Left ventricle myocardium inferior (tissue), 1 donor: ENCODE results near the gene SGCD. TPM values are rescaled to one million over a fixed set of nuclear protein-coding genes. Genes with fewer than 3 reads are reported as not detected.

ENCODE experiments used
- DNase-seq: peaks from one replicate; pipeline ENCODE4 v3.0.0-alpha.2; 2020
- H3K27ac ChIP-seq: fragments of 200-600 bp; replicated peaks from 2 replicates; pipeline ENCODE4 v1.8.0; 2021
- H3K27me3 ChIP-seq: fragments of 200-600 bp; 2 replicates; pipeline ENCODE4 v1.8.0; 2021; ENCODE audit warnings: low read depth
- H3K36me3 ChIP-seq: fragments of 200-600 bp; 2 replicates; pipeline ENCODE4 v1.8.0; 2021
- H3K4me1 ChIP-seq: fragments of 200-600 bp; 2 replicates; pipeline ENCODE4 v1.8.0; 2021
- H3K4me3 ChIP-seq: fragments of 200-600 bp; 2 replicates; pipeline ENCODE4 v1.8.0; 2021; ENCODE audit warnings: mild to moderate bottlenecking, moderate library complexity
- H3K9me3 ChIP-seq: fragments of 200-600 bp; replicated peaks from 2 replicates; pipeline ENCODE4 v1.8.0; 2021
- intact Hi-C: fragments of 100-400 bp; cut with micrococcal nuclease; formaldehyde crosslinking; loops from one replicate; pipeline ENCODE4 v1.11.0; 2022
- total RNA-seq: library from RNA; stranded (reverse); fragmentation: NEBNext Ultra II Directional; extraction: Animal tissue kit (Norgen Biotek cat#: 25700); gene quantifications from one replicate; pipeline ENCODE4 v1.2.1, GENCODE V29; 2021
- TF ChIP-seq, protein P1 (sequence below): fragments of 200-600 bp; IDR thresholded peaks from 2 replicates; pipeline ENCODE4 v1.8.0; 2021; ENCODE audit warnings: antibody characterized with exemption, mild to moderate bottlenecking, borderline replicate concordance
- donor health status: DM: no; HTN: yes; CAD: no; lungs with severe emphysema.

SGCD gene
- total RNA-seq, 1 donor from 2014 or later: 98.7 TPM

DNA sequence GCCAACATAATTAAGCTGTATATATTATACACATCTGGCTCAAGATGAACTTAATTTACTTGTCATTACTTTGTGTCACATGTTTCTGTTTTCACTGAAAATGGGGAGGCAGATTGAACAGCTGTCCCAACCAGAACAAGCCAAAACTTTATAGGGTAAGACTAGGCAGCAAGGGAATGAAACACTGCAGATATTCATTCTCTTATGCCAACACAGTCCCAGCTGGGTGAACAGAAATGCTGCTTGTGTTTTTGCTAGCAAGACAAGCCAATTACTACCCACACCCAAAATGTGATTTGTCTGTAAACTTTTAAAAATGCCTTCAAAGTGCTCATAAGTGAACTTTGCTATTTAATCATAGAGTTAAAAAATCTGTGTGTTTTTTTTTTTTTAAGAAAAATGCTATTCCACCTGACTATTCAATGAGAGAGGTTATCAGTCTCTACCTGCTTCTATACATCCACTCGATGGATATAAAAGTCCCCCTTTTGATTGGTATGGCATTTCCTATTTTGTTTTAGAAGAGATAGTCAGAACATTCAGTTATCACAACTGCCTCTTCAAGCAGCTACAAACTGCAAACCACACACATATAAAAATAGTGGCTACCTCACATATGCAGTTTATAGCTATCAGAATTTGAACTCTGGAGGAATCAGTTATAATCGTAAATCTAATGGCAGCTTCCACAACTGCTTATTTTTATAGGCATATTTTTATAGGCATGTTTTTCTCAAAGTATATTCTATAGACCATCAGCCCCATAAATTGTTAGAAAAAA, 431.2 kb downstream of the SGCD start:
- intact Hi-C loops: no loop called here
- H3K27ac ChIP-seq: peak overlapping the region; percentile 76

DNA sequence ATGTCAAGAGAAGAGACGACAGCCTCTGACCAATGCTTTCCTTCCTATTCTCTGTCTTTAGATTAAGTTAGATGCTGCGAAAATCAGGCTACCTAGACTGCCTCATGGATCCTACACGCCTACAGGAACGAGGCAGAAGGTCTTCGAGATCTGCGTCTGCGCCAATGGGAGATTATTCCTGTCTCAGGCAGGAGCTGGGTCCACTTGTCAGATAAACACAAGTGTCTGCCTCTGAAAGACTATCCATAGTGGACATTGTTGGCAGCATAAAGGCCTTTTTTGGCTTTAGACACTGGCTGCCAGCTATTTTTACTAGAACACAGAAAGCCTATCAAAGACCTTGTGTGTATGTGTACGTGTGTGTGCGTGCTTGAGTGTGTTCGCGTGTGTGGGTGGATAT, 432.2 kb downstream of the SGCD start:
- Histone ChIP-seq H3K27ac (peak overlapping the region; percentile 76), H3K9me3 (no peaks in the 10 kb centered on the region)
- DNase-seq: peak; percentile 33

More for the DNA sequence above, 431.2 kb downstream of the SGCD start:
- H3K27me3 ChIP-seq: no peaks in the 10 kb centered on the region
- no peaks in the 10 kb centered on the region for H3K9me3 ChIP-seq
- DNase-seq: no peak
- TF ChIP-seq, protein P1, sequence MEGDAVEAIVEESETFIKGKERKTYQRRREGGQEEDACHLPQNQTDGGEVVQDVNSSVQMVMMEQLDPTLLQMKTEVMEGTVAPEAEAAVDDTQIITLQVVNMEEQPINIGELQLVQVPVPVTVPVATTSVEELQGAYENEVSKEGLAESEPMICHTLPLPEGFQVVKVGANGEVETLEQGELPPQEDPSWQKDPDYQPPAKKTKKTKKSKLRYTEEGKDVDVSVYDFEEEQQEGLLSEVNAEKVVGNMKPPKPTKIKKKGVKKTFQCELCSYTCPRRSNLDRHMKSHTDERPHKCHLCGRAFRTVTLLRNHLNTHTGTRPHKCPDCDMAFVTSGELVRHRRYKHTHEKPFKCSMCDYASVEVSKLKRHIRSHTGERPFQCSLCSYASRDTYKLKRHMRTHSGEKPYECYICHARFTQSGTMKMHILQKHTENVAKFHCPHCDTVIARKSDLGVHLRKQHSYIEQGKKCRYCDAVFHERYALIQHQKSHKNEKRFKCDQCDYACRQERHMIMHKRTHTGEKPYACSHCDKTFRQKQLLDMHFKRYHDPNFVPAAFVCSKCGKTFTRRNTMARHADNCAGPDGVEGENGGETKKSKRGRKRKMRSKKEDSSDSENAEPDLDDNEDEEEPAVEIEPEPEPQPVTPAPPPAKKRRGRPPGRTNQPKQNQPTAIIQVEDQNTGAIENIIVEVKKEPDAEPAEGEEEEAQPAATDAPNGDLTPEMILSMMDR: no peak
- H3K4me1 ChIP-seq: peaks cover 19% of the 10 kb centered on the region
- no peaks in the 10 kb centered on the region for H3K36me3 ChIP-seq
- no peak overlapping the region for H3K4me3 ChIP-seq

DNA sequence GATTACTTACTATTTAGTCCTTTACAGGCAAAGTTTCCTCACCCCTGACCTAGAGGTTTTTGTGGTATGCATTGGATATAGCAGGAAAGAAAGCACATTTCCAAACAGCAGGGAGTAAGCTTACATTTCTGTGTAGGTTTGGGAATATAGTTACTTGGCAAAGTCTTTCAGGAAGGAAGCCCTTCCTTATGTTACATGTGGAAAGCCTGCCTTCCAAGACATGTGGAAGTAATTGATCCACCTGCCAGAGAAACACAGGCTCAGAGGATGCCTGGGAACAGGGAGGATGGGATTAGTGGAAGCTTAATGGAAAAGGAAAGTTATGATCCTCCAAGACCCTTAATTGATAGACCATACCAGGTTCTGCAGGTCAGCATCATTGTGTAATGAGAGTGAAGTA, 435.8 kb downstream of the SGCD start:
- H3K27me3 ChIP-seq: no peaks in the 10 kb centered on the region

More for the DNA sequence above, 432.2 kb downstream of the SGCD start:
- H3K27me3 ChIP-seq: no peaks in the 10 kb centered on the region
- intact Hi-C loops: no loop called here
- peaks cover 27% of the 10 kb centered on the region for H3K4me1 ChIP-seq
- no peaks in the 10 kb centered on the region for H3K36me3 ChIP-seq
- TF ChIP-seq, protein P1: no peak
- peak overlapping the region; percentile 10 for H3K4me3 ChIP-seq

DNA sequence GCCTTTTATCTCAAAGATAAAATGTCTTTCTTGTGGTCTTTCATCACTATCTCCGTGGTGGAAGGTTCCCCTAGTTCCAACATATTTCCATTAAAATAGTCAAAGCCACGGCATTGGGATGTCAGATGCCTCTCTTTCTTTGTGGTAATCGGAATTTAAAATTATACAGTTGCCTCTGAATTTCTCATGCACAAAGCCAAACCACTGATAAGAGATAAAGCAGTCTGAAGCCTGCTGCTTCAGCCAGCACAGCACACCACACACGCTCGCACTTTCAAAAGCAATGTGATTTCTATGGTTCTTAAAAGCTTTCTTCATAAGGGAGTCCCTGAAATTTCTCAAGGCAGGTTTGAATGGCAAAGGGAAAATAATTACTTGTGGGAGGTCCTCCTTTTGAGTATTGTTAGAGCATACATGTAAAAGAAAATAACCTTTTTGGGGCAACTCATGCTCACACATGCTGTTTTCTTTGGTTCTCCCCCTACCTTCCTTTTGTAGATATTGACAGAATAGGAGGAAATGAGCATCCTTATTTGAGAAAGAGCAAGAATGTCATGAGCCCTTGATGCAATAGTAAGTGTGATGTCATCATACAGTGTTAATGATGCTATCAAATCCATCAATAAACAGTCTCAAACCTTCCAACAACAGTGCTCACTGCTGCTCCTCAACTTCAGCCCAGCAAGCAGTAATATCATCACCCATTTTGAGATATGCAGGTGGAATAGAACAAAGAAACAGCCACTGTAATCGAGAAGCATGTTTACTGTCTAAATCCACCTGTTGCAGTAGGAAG, 437.4 kb downstream of the SGCD start:
- Histone ChIP-seq H3K9me3 (no peaks in the 10 kb centered on the region), H3K4me3 (no peak overlapping the region), H3K4me1 (peaks cover 31% of the 10 kb centered on the region), H3K36me3 (no peaks in the 10 kb centered on the region), H3K27ac (no peak overlapping the region), H3K27me3 (no peaks in the 10 kb centered on the region)
- intact Hi-C loops: no loop called here
- TF ChIP-seq, protein P1: no peak
- no peak for DNase-seq

More for the DNA sequence above, 435.8 kb downstream of the SGCD start:
- Histone ChIP-seq H3K36me3 (no peaks in the 10 kb centered on the region), H3K4me3 (no peak overlapping the region), H3K9me3 (no peaks in the 10 kb centered on the region), H3K27ac (no peak overlapping the region), H3K4me1 (peaks cover 30% of the 10 kb centered on the region)
- no peak for DNase-seq
- intact Hi-C loops: no loop called here
- TF ChIP-seq, protein P1: no peak

DNA sequence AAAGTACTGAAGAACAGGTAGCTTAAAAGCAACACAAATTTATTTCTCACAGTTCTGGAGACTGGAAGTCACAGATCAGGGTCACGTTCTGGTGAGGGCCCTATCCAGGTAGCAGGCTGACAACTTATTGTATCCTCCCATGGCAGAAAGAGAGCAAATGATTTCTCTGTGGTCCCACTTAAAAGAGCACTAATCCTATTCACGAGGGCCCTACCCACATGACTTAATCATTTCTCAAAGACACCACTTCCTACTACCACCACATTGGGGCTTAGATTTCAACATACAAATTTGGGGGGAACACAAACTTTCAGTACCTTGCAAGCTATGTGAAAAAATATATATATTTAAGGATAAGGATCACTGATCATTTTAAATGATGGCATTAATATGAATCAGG, 447.3 kb downstream of the SGCD start:
- Histone ChIP-seq H3K27ac (no peak overlapping the region), H3K9me3 (no peaks in the 10 kb centered on the region), H3K36me3 (no peaks in the 10 kb centered on the region), H3K27me3 (no peaks in the 10 kb centered on the region), H3K4me1 (peaks cover 14% of the 10 kb centered on the region), H3K4me3 (no peak overlapping the region)
- DNase-seq: no peak
- TF ChIP-seq, protein P1: no peak
- intact Hi-C loops: no loop called here
